ENCODE data around the gene ZNF354B.

DNA sequence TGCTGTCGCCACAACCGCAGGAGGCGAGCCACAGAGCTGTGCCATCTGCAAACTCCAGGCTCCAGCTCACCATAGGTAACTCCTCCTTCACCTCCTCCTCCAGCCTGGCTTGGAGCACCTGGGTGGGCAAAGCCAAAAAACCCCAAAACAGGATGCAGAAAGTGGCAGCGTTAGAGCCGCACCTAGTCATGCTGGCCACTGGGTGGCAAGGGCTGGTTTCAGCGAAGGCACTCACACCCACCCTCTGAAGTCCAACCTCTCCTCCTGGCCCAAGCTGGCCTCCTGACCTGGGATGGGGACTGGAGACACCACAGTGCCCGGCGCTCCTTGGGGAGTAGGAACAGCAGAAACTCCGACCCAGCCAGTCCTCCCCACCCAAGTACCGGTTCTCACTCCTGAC is 28.7 kb upstream of the ZNF354B start:
- TF ChIP-seq, protein P1, sequence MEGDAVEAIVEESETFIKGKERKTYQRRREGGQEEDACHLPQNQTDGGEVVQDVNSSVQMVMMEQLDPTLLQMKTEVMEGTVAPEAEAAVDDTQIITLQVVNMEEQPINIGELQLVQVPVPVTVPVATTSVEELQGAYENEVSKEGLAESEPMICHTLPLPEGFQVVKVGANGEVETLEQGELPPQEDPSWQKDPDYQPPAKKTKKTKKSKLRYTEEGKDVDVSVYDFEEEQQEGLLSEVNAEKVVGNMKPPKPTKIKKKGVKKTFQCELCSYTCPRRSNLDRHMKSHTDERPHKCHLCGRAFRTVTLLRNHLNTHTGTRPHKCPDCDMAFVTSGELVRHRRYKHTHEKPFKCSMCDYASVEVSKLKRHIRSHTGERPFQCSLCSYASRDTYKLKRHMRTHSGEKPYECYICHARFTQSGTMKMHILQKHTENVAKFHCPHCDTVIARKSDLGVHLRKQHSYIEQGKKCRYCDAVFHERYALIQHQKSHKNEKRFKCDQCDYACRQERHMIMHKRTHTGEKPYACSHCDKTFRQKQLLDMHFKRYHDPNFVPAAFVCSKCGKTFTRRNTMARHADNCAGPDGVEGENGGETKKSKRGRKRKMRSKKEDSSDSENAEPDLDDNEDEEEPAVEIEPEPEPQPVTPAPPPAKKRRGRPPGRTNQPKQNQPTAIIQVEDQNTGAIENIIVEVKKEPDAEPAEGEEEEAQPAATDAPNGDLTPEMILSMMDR (conservative IDR thresholded peaks at IDR 0.05 in 1 of 2, IDR thresholded peaks at IDR 0.05 in 1 of 2; ENCODE audit: extremely low read depth in 1 of 2, insufficient read depth in 1 of 2, low read depth in 1 of 2, low read length in 2 of 2) = no peak
- no peak for TF ChIP-seq EZH2 (IDR thresholded peaks at IDR 0.05; ENCODE audit: borderline replicate concordance, low read length)

Measured in mammary epithelial cell (primary cell).